ENCODE data around the gene NMRAL1.

- no peak for TF ChIP-seq POLR2A (IDR thresholded peaks at IDR 0.05)
- no peak for TF ChIP-seq EP300 (IDR thresholded peaks at IDR 0.05)
- no peak for TF ChIP-seq CTCF (IDR thresholded peaks at IDR 0.05)
Measured at GRCh38 chr16:4513086-4513860, 38.8 kb upstream of the NMRAL1 start.

All from ovary (tissue), 3 donors.